Endothelial cell of umbilical vein (primary cell): ENCODE data around the gene CD84.

Experiments
- CTCF ChIP-seq, 2 donors: IDR thresholded peaks; 1 replicate in 1 of 2; 2 replicates in 1 of 2; pipeline ENCODE4 v1.5.1; 2011; ENCODE audit warnings: low read length in 2 of 2, mild to moderate bottlenecking in 2 of 2, moderate library complexity in 2 of 2, control low read depth in 1 of 2, inconsistent platforms in 1 of 2, low read depth in 1 of 2; ENCODE audit not compliant: insufficient read depth in 1 of 2; ENCODE audit errors: extremely low read depth in 1 of 2
- FOS ChIP-seq: IDR thresholded peaks from 2 replicates; pipeline ENCODE4 v1.6.1; 2011; ENCODE audit warnings: mild to moderate bottlenecking, low read length, moderate library complexity, borderline replicate concordance; ENCODE audit not compliant: insufficient read depth
- POLR2A ChIP-seq: IDR thresholded peaks from 2 replicates; pipeline ENCODE4 v1.6.1; 2012; ENCODE audit warnings: low read depth, mild to moderate bottlenecking, control low read depth, low read length

- TF ChIP-seq CTCF (IDR thresholded peaks at IDR 0.05; ENCODE audit: extremely low read depth in 1 of 2, insufficient read depth in 1 of 2, low read depth in 1 of 2, low read length in 2 of 2) = no peak
- TF ChIP-seq FOS = no peak
- TF ChIP-seq POLR2A = no peak
These were observed 57.7 kb downstream of the CD84 start for GRCh38 chr1:160521554-160521953.
